IPS-15b (cell line): ENCODE measurements around the gene PLK1.

Experiments
- H3K27me3 ChIP-seq: one replicate; pipeline ENCODE4 v1.6.1; 2013; ENCODE audit warnings: low read length; ENCODE audit not compliant: control insufficient read depth, insufficient read depth
- H3K36me3 ChIP-seq: one replicate; pipeline ENCODE4 v1.6.1; 2013; ENCODE audit warnings: low read length; ENCODE audit not compliant: control insufficient read depth, insufficient read depth
- H3K4me1 ChIP-seq: one replicate; pipeline ENCODE4 v1.6.1; 2013; ENCODE audit warnings: mild to moderate bottlenecking, low read length; ENCODE audit not compliant: control insufficient read depth, insufficient read depth
- H3K4me3 ChIP-seq: one replicate; pipeline ENCODE4 v1.5.1; 2013; ENCODE audit warnings: low read depth, low read length
- H3K9ac ChIP-seq: one replicate; pipeline ENCODE4 v1.6.1; 2013; ENCODE audit warnings: low read depth, mild to moderate bottlenecking, low read length
- H3K9me3 ChIP-seq: one replicate; pipeline ENCODE4 v1.6.1; 2013; ENCODE audit warnings: mild to moderate bottlenecking, low read length; ENCODE audit not compliant: control insufficient read depth, insufficient read depth

PLK1 gene

GRCh38 chr16:23687034-23687808 is 8.5 kb downstream of the PLK1 start:
- peaks cover 78% of the 10 kb centered on the region for H3K36me3 ChIP-seq

GRCh38 chr16:23689442-23690187 is 10.9 kb downstream of the PLK1 start:
- H3K9ac ChIP-seq = no peak overlapping the region
- no peaks in the 10 kb centered on the region for H3K27me3 ChIP-seq
- H3K4me3 ChIP-seq = no peak overlapping the region
- H3K9me3 ChIP-seq = no peaks in the 10 kb centered on the region
- H3K36me3 ChIP-seq = peaks cover 61% of the 10 kb centered on the region
- no peaks in the 10 kb centered on the region for H3K4me1 ChIP-seq

More at GRCh38 chr16:23687034-23687808, 8.5 kb downstream of the PLK1 start:
- H3K9ac ChIP-seq = no peak overlapping the region
- no peaks in the 10 kb centered on the region for H3K9me3 ChIP-seq
- no peaks in the 10 kb centered on the region for H3K4me1 ChIP-seq
- no peaks in the 10 kb centered on the region for H3K27me3 ChIP-seq
- H3K4me3 ChIP-seq = no peak overlapping the region

GRCh38 chr16:23690771-23691482 is 12.2 kb downstream of the PLK1 start:
- Histone ChIP-seq H3K36me3 (peaks cover 57% of the 10 kb centered on the region), H3K9me3 (no peaks in the 10 kb centered on the region), H3K9ac (no peak overlapping the region), H3K4me3 (no peak overlapping the region), H3K4me1 (no peaks in the 10 kb centered on the region), H3K27me3 (no peaks in the 10 kb centered on the region)

- Histone ChIP-seq H3K9ac (no peak overlapping the region), H3K4me3 (no peak overlapping the region), H3K27me3 (no peaks in the 10 kb centered on the region)
These were observed 12.9 kb downstream of the PLK1 start for GRCh38 chr16:23691483-23692189.

GRCh38 chr16:23692190-23692837 is 13.6 kb downstream of the PLK1 start:
- Histone ChIP-seq H3K4me3 (no peak overlapping the region), H3K36me3 (peaks cover 46% of the 10 kb centered on the region), H3K9me3 (no peaks in the 10 kb centered on the region), H3K4me1 (no peaks in the 10 kb centered on the region), H3K27me3 (no peaks in the 10 kb centered on the region), H3K9ac (no peak overlapping the region)

More at GRCh38 chr16:23691483-23692189, 12.9 kb downstream of the PLK1 start:
- no peaks in the 10 kb centered on the region for H3K4me1 ChIP-seq
- H3K36me3 ChIP-seq = peaks cover 52% of the 10 kb centered on the region
- no peaks in the 10 kb centered on the region for H3K9me3 ChIP-seq

- H3K36me3 ChIP-seq = peaks cover 27% of the 10 kb centered on the region
- no peaks in the 10 kb centered on the region for H3K4me1 ChIP-seq
- H3K9ac ChIP-seq = peak overlapping the region; percentile 60
- H3K4me3 ChIP-seq = peak overlapping the region; percentile 70
- H3K27me3 ChIP-seq = no peaks in the 10 kb centered on the region
- no peaks in the 10 kb centered on the region for H3K9me3 ChIP-seq
These were observed 15.6 kb downstream of the PLK1 start for GRCh38 chr16:23694265-23694643.

- Histone ChIP-seq H3K9ac (peak overlapping the region; percentile 60), H3K4me1 (no peaks in the 10 kb centered on the region), H3K4me3 (peak overlapping the region; percentile 70), H3K36me3 (peaks cover 21% of the 10 kb centered on the region), H3K27me3 (no peaks in the 10 kb centered on the region), H3K9me3 (no peaks in the 10 kb centered on the region)
These were observed 16.1 kb downstream of the PLK1 start for GRCh38 chr16:23694644-23695373.

- Histone ChIP-seq H3K36me3 (peaks cover 12% of the 10 kb centered on the region), H3K27me3 (no peaks in the 10 kb centered on the region), H3K9ac (no peak overlapping the region), H3K4me3 (no peak overlapping the region), H3K4me1 (no peaks in the 10 kb centered on the region), H3K9me3 (no peaks in the 10 kb centered on the region)
These were observed 17.1 kb downstream of the PLK1 start for GRCh38 chr16:23695756-23696155.

- Histone ChIP-seq H3K27me3 (no peaks in the 10 kb centered on the region), H3K9ac (no peak overlapping the region), H3K4me3 (no peak overlapping the region)
These were observed 20.4 kb downstream of the PLK1 start for GRCh38 chr16:23699100-23699499.

GRCh38 chr16:23700093-23700492 is 21.4 kb downstream of the PLK1 start:
- Histone ChIP-seq H3K36me3 (no peaks in the 10 kb centered on the region), H3K9me3 (no peaks in the 10 kb centered on the region), H3K9ac (no peak overlapping the region), H3K27me3 (no peaks in the 10 kb centered on the region), H3K4me3 (no peak overlapping the region), H3K4me1 (no peaks in the 10 kb centered on the region)

More at GRCh38 chr16:23699100-23699499, 20.4 kb downstream of the PLK1 start:
- no peaks in the 10 kb centered on the region for H3K36me3 ChIP-seq
- no peaks in the 10 kb centered on the region for H3K9me3 ChIP-seq
- no peaks in the 10 kb centered on the region for H3K4me1 ChIP-seq
